IMR-90 (cell line): ENCODE measurements around the gene MAST3. TPM values are rescaled to one million over a fixed set of nuclear protein-coding genes. Genes with fewer than 3 reads are reported as not detected.

Experiments used
- ATAC-seq: fragments of 200-7000 bp; cut with Tn5 transposase; 2 replicates; pipeline ENCODE4 v1.9.1; 2020; ENCODE audit warnings: low read depth, mild to moderate bottlenecking, moderate library complexity
- BruUV-seq: library from RNA; stranded (reverse); fragments of 400-500 nt; replicated peaks from 2 replicates; lab custom pipeline; 2021; lab: Mats Ljungman, UMichigan
- CTCF ChIA-PET: fragments of 300-600 bp; formaldehyde crosslinking; extraction: SDS; loops from one replicate; lab custom pipeline; 2021; ENCODE audit warnings: antibody characterized with exemption; lab: Yijun Ruan, JAX
- POLR2A ChIA-PET: fragments of 300-600 bp; sonication (Branson Sonifier 250); formaldehyde crosslinking; loops from one replicate; lab custom pipeline; 2022; ENCODE audit warnings: antibody characterized with exemption; ENCODE audit not compliant: unreplicated experiment; lab: Charles Lee
- DNase-seq: peaks from one replicate; pipeline ENCODE4 v3.0.0; 2013
- H2AFZ ChIP-seq: replicated peaks from 2 replicates; pipeline ENCODE3; 2013; ENCODE audit warnings: low read length, mild to moderate bottlenecking; ENCODE audit not compliant: poor library complexity
- H2AK5ac ChIP-seq: 2 replicates; pipeline ENCODE4 v1.6.1; 2013; ENCODE audit warnings: low read depth, low read length, inconsistent platforms
- H2AK9ac ChIP-seq: replicated peaks from 2 replicates; pipeline ENCODE3; 2013; ENCODE audit warnings: mild to moderate bottlenecking, low read depth, low read length, moderate library complexity; ENCODE audit not compliant: poor library complexity
- H2BK120ac ChIP-seq: 2 replicates; pipeline ENCODE4 v1.6.1; 2013; ENCODE audit warnings: low read depth, low read length, inconsistent platforms
- H2BK15ac ChIP-seq: 3 replicates; pipeline ENCODE4 v1.6.1; 2013; ENCODE audit warnings: low read depth, low read length, inconsistent platforms
- H2BK20ac ChIP-seq: 2 replicates; pipeline ENCODE4 v1.6.1; 2013; ENCODE audit warnings: low read depth, mild to moderate bottlenecking, inconsistent platforms, low read length, moderate library complexity
- H2BK5ac ChIP-seq: 2 replicates; pipeline ENCODE4 v1.6.1; 2013; ENCODE audit warnings: mild to moderate bottlenecking, low read depth, low read length, inconsistent platforms; ENCODE audit not compliant: poor library complexity, severe bottlenecking
- H3K14ac ChIP-seq: replicated peaks from 2 replicates; pipeline ENCODE4 v1.6.1; 2013; ENCODE audit warnings: low read depth, low read length, inconsistent platforms
- H3K18ac ChIP-seq: 2 replicates; pipeline ENCODE4 v1.6.1; 2013; ENCODE audit warnings: low read depth, low read length, control low read depth
- H3K23ac ChIP-seq: 2 replicates; pipeline ENCODE4 v1.6.1; 2013; ENCODE audit warnings: low read depth, low read length, inconsistent platforms
- H3K27ac ChIP-seq: 2 replicates; pipeline ENCODE4 v1.5.1; 2013; ENCODE audit warnings: mild to moderate bottlenecking, control low read depth, low read length; ENCODE audit not compliant: insufficient read depth
- H3K27me3 ChIP-seq: 2 replicates; pipeline ENCODE4 v1.6.1; 2013; ENCODE audit warnings: low read length; ENCODE audit not compliant: control insufficient read depth, insufficient read depth
- H3K36me3 ChIP-seq: 2 replicates; pipeline ENCODE4 v1.6.1; 2013; ENCODE audit warnings: low read length, mixed read lengths; ENCODE audit not compliant: control insufficient read depth, insufficient read depth
- H3K4ac ChIP-seq: 2 replicates; pipeline ENCODE4 v1.6.1; 2013; ENCODE audit warnings: low read depth, low read length, inconsistent platforms
- H3K4me1 ChIP-seq: 2 replicates; pipeline ENCODE4 v1.6.1; 2013; ENCODE audit warnings: low read length, mixed read lengths; ENCODE audit not compliant: control insufficient read depth, insufficient read depth
- H3K4me2 ChIP-seq: 2 replicates; pipeline ENCODE4 v1.6.1; 2013; ENCODE audit warnings: low read depth, mild to moderate bottlenecking, control low read depth, low read length, moderate library complexity
- H3K4me3 ChIP-seq: 2 replicates; pipeline ENCODE4 v1.5.1; 2013; ENCODE audit warnings: low read depth, mild to moderate bottlenecking, control low read depth, low read length, moderate library complexity; ENCODE audit not compliant: insufficient read depth
- H3K56ac ChIP-seq: 2 replicates; pipeline ENCODE4 v1.6.1; 2013; ENCODE audit warnings: low read length, inconsistent platforms; ENCODE audit not compliant: insufficient read depth; ENCODE audit errors: extremely low read depth
- H3K79me1 ChIP-seq, 2 experiments: 2 replicates each; pipeline ENCODE4 v1.6.1; 2013; ENCODE audit warnings: low read length in 2 of 2, inconsistent platforms in 1 of 2, low read depth in 1 of 2
- H3K9ac ChIP-seq: 2 replicates; pipeline ENCODE4 v1.6.1; 2013; ENCODE audit warnings: low read depth, low read length, control low read depth
- H3K9me1 ChIP-seq: 2 replicates; pipeline ENCODE4 v1.6.1; 2013; ENCODE audit warnings: low read length, inconsistent platforms; ENCODE audit not compliant: insufficient read depth
- H3K9me3 ChIP-seq: 2 replicates; pipeline ENCODE4 v1.6.1; 2013; ENCODE audit warnings: low read length; ENCODE audit not compliant: control insufficient read depth, insufficient read depth
- H4K20me1 ChIP-seq: 2 replicates; pipeline ENCODE4 v1.6.1; 2013; ENCODE audit warnings: low read length, inconsistent platforms; ENCODE audit not compliant: insufficient read depth
- H4K5ac ChIP-seq: 2 replicates; pipeline ENCODE4 v1.6.1; 2013; ENCODE audit warnings: mild to moderate bottlenecking, low read depth, low read length, control low read depth
- H4K8ac ChIP-seq, 2 experiments: 2 replicates each; pipeline ENCODE4 v1.6.1; 2013; ENCODE audit warnings: low read depth in 2 of 2, low read length in 2 of 2, control low read depth in 1 of 2, inconsistent platforms in 1 of 2
- H4K91ac ChIP-seq: 2 replicates; pipeline ENCODE4 v1.6.1; 2013; ENCODE audit warnings: low read depth, low read length, inconsistent platforms; ENCODE audit not compliant: insufficient read depth
- RFX5 ChIP-seq: IDR thresholded peaks from 2 replicates; pipeline ENCODE4 v1.8.0; 2012; ENCODE audit warnings: low read depth, mild to moderate bottlenecking, low read length, moderate library complexity
- WGBS, 2 experiments: methylation state at CpG; one replicate each; pipeline versions ENCODE4 v1.1.5 to v1.1.7; 2013; ENCODE audit warnings: missing lambda C conversion rate in 2 of 2; ENCODE audit not compliant: insufficient read length in 1 of 2; ENCODE audit errors: extremely low coverage in 2 of 2; 5-methylcytosine and 5-hydroxymethylcytosine counted together
- dilution Hi-C: fragments of 300-500 bp; cut with HindIII; formaldehyde crosslinking; loops from one replicate; pipeline ENCODE4 v1.14.3; 2018; ENCODE audit warnings: low sequenced_read_pairs; ENCODE audit not compliant: unreplicated experiment
- in situ Hi-C: fragments of 300-500 bp; cut with MboI; formaldehyde crosslinking; loops from 3 replicates; pipeline ENCODE4 v1.14.3; 2019; ENCODE audit warnings: low sequenced_read_pairs, inconsistent platforms, mixed read lengths
- intact Hi-C: fragments of 100-400 bp; cut with micrococcal nuclease; formaldehyde crosslinking; loops from 2 replicates; pipeline ENCODE4 v1.10.0; 2022
- polyA plus RNA-seq, 3 experiments: library from polyadenylated mRNA; depleted of rRNA; stranded (reverse); fragments of >200 nt; gene quantifications; 2 replicates each; pipeline ENCODE4 v1.2.3, GENCODE V29; 2012; ENCODE audit warnings: low replicate concordance in 1 of 3
- total RNA-seq: library from RNA; depleted of rRNA; stranded (reverse); fragments of >200 nt; gene quantifications from 2 replicates; pipeline ENCODE4 v1.2.3, GENCODE V29; 2012

The MAST3 gene
- total and polyA plus RNA-seq, 2 of the 4 experiments (the other 2 are of a cell fraction): 1.3 to 4.3 TPM

DNA sequence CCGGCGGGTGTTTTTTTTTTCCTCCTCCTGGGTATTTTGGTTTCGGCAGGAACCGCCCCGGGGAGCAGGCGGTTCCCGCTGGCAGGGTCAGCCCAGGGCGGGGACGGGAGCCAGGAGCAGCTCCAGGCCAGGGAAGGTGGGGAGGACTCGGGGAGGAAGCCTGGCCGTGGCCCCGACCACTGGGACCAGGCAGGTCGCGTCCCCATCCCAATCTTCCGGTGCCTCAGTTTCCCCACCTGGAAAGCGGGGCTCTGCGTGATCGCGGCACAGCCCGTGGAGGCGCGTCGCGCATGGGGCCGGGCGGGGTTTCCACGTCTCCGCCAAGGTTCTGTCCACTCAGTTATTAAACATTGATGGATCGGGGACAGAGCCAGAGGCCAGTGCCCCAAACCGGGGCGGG lies 45.7 kb upstream of the MAST3 start:
- dilution Hi-C loops (no loop called here), in situ Hi-C loops (loop anchor here (25.0 kb wide), 1 partner anchor 115 kb away; the partner anchor contains the start of gene CCDC124), intact Hi-C loops (no loop called here)
- Histone ChIP-seq H2BK15ac (no peak overlapping the region), H3K4ac (no peak overlapping the region), H3K56ac (no peak overlapping the region), H2AK5ac (no peak overlapping the region), H2BK20ac (no peak overlapping the region), H2AK9ac (no peak overlapping the region), H4K91ac (no peak overlapping the region), H4K5ac (no peak overlapping the region; the same call in 1 of the 2 replicates), H3K23ac (no peak overlapping the region), H3K36me3 (no peaks in the 10 kb centered on the region), H3K4me1 (peaks cover 9% of the 10 kb centered on the region), H3K9me1 (no peaks in the 10 kb centered on the region), H3K9ac (no peak overlapping the region), H3K4me2 (no peak overlapping the region), H3K4me3 (no peak overlapping the region), H4K20me1 (no peaks in the 10 kb centered on the region), H3K79me1 (no peaks in the 10 kb centered on the region), H2BK5ac (no peak overlapping the region), H3K27me3 (no peaks in the 10 kb centered on the region; the same call in 1 of the 2 replicates), H3K14ac (no peak overlapping the region), H2AFZ (peak overlapping the region; percentile 51), H2BK120ac (no peak overlapping the region; the same call in 1 of the 2 replicates), H3K18ac (no peak overlapping the region), H4K8ac (peak overlapping the region in 1 of 2 experiments; percentile 25; a peak in 1 of 4 replicates), H3K27ac (no peak overlapping the region), H3K9me3 (no peaks in the 10 kb centered on the region)
- DNase-seq (no peak), ATAC-seq (no peak)
- BruUV-seq: no TSS peak
- no peak for TF ChIP-seq RFX5
- POLR2A ChIA-PET: no interaction called here
- CTCF ChIA-PET: no interaction called here
- WGBS, 2 experiments: 0% methylated on average over 1 of the region's 31 CpGs; no CpG with 5 or more reads in 1 of the 2 experiments
